GM12878 (cell line): Measurements from ENCODE around the gene ERBB3. TPM values are rescaled to one million over a fixed set of nuclear protein-coding genes. Genes with fewer than 3 reads are reported as not detected.

ENCODE experiments used
- ATAC-seq: fragments of 200-7000 bp; cut with Tn5 transposase; 3 replicates; pipeline ENCODE4 v1.9.1; 2020; ENCODE audit warnings: mild to moderate bottlenecking, moderate library complexity
- BruUV-seq: library from RNA; stranded (reverse); fragments of 400-500 nt; replicated peaks from 2 replicates; lab custom pipeline; 2021; lab: Mats Ljungman, UMichigan
- CTCF ChIA-PET: fragments of 300-600 bp; sonication (Branson Sonifier 250); formaldehyde crosslinking; extraction: SDS; loops from one replicate; lab custom pipeline; 2021; ENCODE audit warnings: inconsistent platforms; lab: Yijun Ruan, JAX
- POLR2A ChIA-PET: fragments of 350-600 bp; formaldehyde crosslinking; extraction: SDS; loops from one replicate; lab custom pipeline; 2021; ENCODE audit warnings: inconsistent platforms; lab: Charles Lee
- RAD21 ChIA-PET: fragments of 300-600 bp; sonication (Branson Sonifier 250); formaldehyde crosslinking; loops from one replicate; lab custom pipeline; 2023; ENCODE audit warnings: antibody characterized with exemption; ENCODE audit not compliant: unreplicated experiment; lab: Charles Lee
- SMC1A ChIA-PET: fragments of 300-600 bp; sonication (Branson Sonifier 250); formaldehyde crosslinking; loops from one replicate; lab custom pipeline; 2023; ENCODE audit not compliant: unreplicated experiment, uncharacterized antibody; lab: Charles Lee
- DNase-seq: peaks from one replicate; pipeline ENCODE4 v3.0.0-alpha.2; 2011; ENCODE audit warnings: low read depth, low spot score
- FAIRE-seq: peaks from 3 replicates; lab custom pipeline; 2011; peaks lifted over from hg19 to GRCh38; lab: Jason Lieb, UNC
- H2AFZ ChIP-seq: 2 replicates; pipeline ENCODE4 v1.6.0; 2011; ENCODE audit warnings: low read depth, low read length, control low read depth; ENCODE audit not compliant: control insufficient read depth
- H3K27ac ChIP-seq: 2 replicates; pipeline ENCODE4 v1.5.1; 2011; ENCODE audit warnings: control low read depth; ENCODE audit not compliant: control insufficient read depth, insufficient read depth
- H3K27me3 ChIP-seq, 2 experiments: replicated peaks in 1 of 2; 2 replicates each; pipeline versions ENCODE4 v1.6.0 to v1.6.1; 2011; ENCODE audit warnings: low read length in 1 of 2; ENCODE audit not compliant: control insufficient read depth in 2 of 2, insufficient read depth in 2 of 2
- H3K36me3 ChIP-seq, 2 experiments: 2 replicates each; pipeline ENCODE4 v1.5.1; 2011; ENCODE audit warnings: low read length in 1 of 2; ENCODE audit not compliant: control insufficient read depth in 2 of 2, insufficient read depth in 2 of 2
- H3K4me1 ChIP-seq: 2 replicates; pipeline ENCODE4 v1.6.1; 2011; ENCODE audit warnings: mild to moderate bottlenecking, low read length, moderate library complexity, mixed read lengths; ENCODE audit not compliant: control insufficient read depth, insufficient read depth
- H3K4me2 ChIP-seq: 2 replicates; pipeline ENCODE4 v1.6.0; 2011; ENCODE audit warnings: control low read depth; ENCODE audit not compliant: control insufficient read depth, insufficient read depth
- H3K4me3 ChIP-seq: fragments of 200-600 bp; sonication (generic); 2 replicates; pipeline ENCODE4 v1.5.1; 2016
- H3K79me2 ChIP-seq: 2 replicates; pipeline ENCODE4 v1.6.0; 2011; ENCODE audit warnings: low read length; ENCODE audit not compliant: control insufficient read depth, insufficient read depth
- H3K9ac ChIP-seq: 2 replicates; pipeline ENCODE4 v1.8.0; 2011; ENCODE audit warnings: low read length, control low read depth, mixed read lengths; ENCODE audit not compliant: control insufficient read depth, insufficient read depth
- H3K9me3 ChIP-seq: replicated peaks from 3 replicates; pipeline ENCODE4 v1.5.1; 2011; ENCODE audit warnings: mild to moderate bottlenecking, low read length; ENCODE audit not compliant: control insufficient read depth, insufficient read depth
- H4K20me1 ChIP-seq: 2 replicates; pipeline ENCODE4 v1.6.0; 2011; ENCODE audit not compliant: control insufficient read depth, insufficient read depth
- BACH1 ChIP-seq: fragments of 450-650 bp; IDR thresholded peaks from 2 replicates; pipeline ENCODE4 v1.6.1; 2017; ENCODE audit warnings: mild to moderate bottlenecking, borderline replicate concordance
- BCLAF1 ChIP-seq: fragments of 450-650 bp; IDR thresholded peaks from 2 replicates; pipeline ENCODE4 v1.6.1; 2017; ENCODE audit warnings: antibody characterized with exemption, mild to moderate bottlenecking, moderate library complexity
- CBFB ChIP-seq: IDR thresholded peaks from 2 replicates; pipeline ENCODE4 v1.6.1; 2016; ENCODE audit warnings: antibody characterized with exemption, low read depth
- CBX5 ChIP-seq: sonication (generic); IDR thresholded peaks from 2 replicates; pipeline ENCODE4 v1.6.1; 2016; ENCODE audit warnings: low read depth, moderate library complexity, mild to moderate bottlenecking, inconsistent platforms
- CHD1 ChIP-seq: IDR thresholded peaks from 2 replicates; pipeline ENCODE4 v1.6.1; 2012; ENCODE audit warnings: low read depth, low read length, improper control_type of control experiment
- E4F1 ChIP-seq: fragments of 450-650 bp; IDR thresholded peaks from 2 replicates; pipeline ENCODE4 v1.6.1; 2018; ENCODE audit warnings: borderline replicate concordance, mild to moderate bottlenecking; ENCODE audit not compliant: partially characterized antibody
- FOXM1 ChIP-seq: IDR thresholded peaks from 2 replicates; pipeline ENCODE4 v1.6.1; 2012; ENCODE audit warnings: low read depth, mild to moderate bottlenecking, inconsistent platforms, low read length, moderate library complexity
- GATAD2B ChIP-seq: fragments of 450-650 bp; conservative IDR thresholded peaks from 2 replicates; pipeline ENCODE4 v1.6.1; 2017; ENCODE audit warnings: low read depth, mild to moderate bottlenecking, moderate library complexity
- HDGF ChIP-seq: fragments of 450-650 bp; IDR thresholded peaks from 2 replicates; pipeline ENCODE4 v1.6.1; 2016; ENCODE audit warnings: antibody characterized with exemption
- IRF4 ChIP-seq: IDR thresholded peaks from 2 replicates; pipeline ENCODE4 v1.6.1; 2011; ENCODE audit warnings: low read depth, low read length
- NFYA ChIP-seq: IDR thresholded peaks from 2 replicates; pipeline ENCODE4 v1.6.1; 2011; ENCODE audit warnings: low read depth, mild to moderate bottlenecking, low read length, improper control_type of control experiment, borderline replicate concordance
- NR2F1 ChIP-seq: fragments of 450-650 bp; conservative IDR thresholded peaks from 2 replicates; pipeline ENCODE4 v1.6.1; 2017; ENCODE audit warnings: mild to moderate bottlenecking
- SIX5 ChIP-seq: IDR thresholded peaks from 2 replicates; pipeline ENCODE4 v1.6.1; 2011; ENCODE audit warnings: mild to moderate bottlenecking, low read depth, low read length, moderate library complexity; ENCODE audit not compliant: severe bottlenecking
- TCF12 ChIP-seq: IDR thresholded peaks from 2 replicates; pipeline ENCODE4 v1.6.1; 2011; ENCODE audit warnings: low read depth, mild to moderate bottlenecking, low read length
- YY1 ChIP-seq: IDR thresholded peaks from 2 replicates; pipeline ENCODE4 v1.6.1; 2011; ENCODE audit warnings: low read depth, mild to moderate bottlenecking, low read length
- ZNF687 ChIP-seq: fragments of 450-650 bp; IDR thresholded peaks from 2 replicates; pipeline ENCODE4 v1.6.1; 2017; ENCODE audit warnings: mild to moderate bottlenecking, moderate library complexity
- WGBS: methylation state at CpG from one replicate; pipeline ENCODE4 v1.1.6; 2016; ENCODE audit warnings: low lambda C conversion rate; ENCODE audit not compliant: insufficient replicate concordance, insufficient coverage; ENCODE audit errors: missing lambda C conversion rate; 5-methylcytosine and 5-hydroxymethylcytosine counted together
- in situ Hi-C: fragments of 300-500 bp; cut with MboI; formaldehyde crosslinking; loops from 9 replicates; pipeline ENCODE4 v1.14.3; 2018; ENCODE audit warnings: mixed read lengths
- intact Hi-C: fragments of 100-400 bp; cut with micrococcal nuclease; formaldehyde crosslinking; loops from one replicate; pipeline ENCODE4 v1.14.2; 2022; ENCODE audit not compliant: unreplicated experiment
- polyA plus RNA-seq, 11 experiments: library from polyadenylated mRNA; depleted of rRNA in 4 of 11; unstranded in 6 of 11; stranded (reverse) in 5 of 11; fragments of >200 nt; fragmentation: Nextera tagmentation in 4 of 11; fragmentation: Illumina TruSeq in 1 of 11; extraction: Ambion mirVana in 4 of 11; extraction: Trizol in 1 of 11; gene quantifications; 1 replicate in 1 of 11; 2 replicates in 10 of 11; pipeline versions ENCODE4 v1.2.1 to v1.2.3, GENCODE V29; 2011 to 2016; ENCODE audit warnings: inconsistent platforms in 2 of 11, missing spikeins in 2 of 11, low read depth in 1 of 11
- total RNA-seq, 4 experiments: library from RNA; depleted of rRNA in 3 of 4; stranded (reverse); fragments of >200 nt in 3 of 4; fragmentation: Illumina TruSeq in 1 of 4; extraction: Trizol in 1 of 4; gene quantifications; 2 replicates each; pipeline versions ENCODE4 v1.2.1 to v1.2.3, GENCODE V29; 2013 to 2021

Gene ERBB3
- total and polyA plus RNA-seq, 10 of the 15 experiments (the other 5 are each of a cell fraction or from before 2014, with no cell fraction given): 0.03 to 0.72 (median 0.04) TPM; not detected in 5

- Histone ChIP-seq H3K36me3 (peaks cover 13 to 16% of the 10 kb centered on the region in 2 experiments), H2AFZ (no peak overlapping the region), H3K9me3 (no peaks in the 10 kb centered on the region), H3K27me3 (no peaks in the 10 kb centered on the region), H3K4me2 (no peak overlapping the region), H4K20me1 (no peaks in the 10 kb centered on the region), H3K4me3 (no peak overlapping the region), H3K9ac (no peak overlapping the region), H3K4me1 (no peaks in the 10 kb centered on the region), H3K27ac (no peak overlapping the region), H3K79me2 (no peaks in the 10 kb centered on the region)
- no peak for TF ChIP-seq TCF12
- no peak for TF ChIP-seq GATAD2B
- TF ChIP-seq YY1: no peak
- TF ChIP-seq NR2F1: no peak
- no peak for TF ChIP-seq CHD1
- no peak for TF ChIP-seq BACH1
- no peak for TF ChIP-seq FOXM1
- no peak for TF ChIP-seq SIX5
- TF ChIP-seq ZNF687: no peak
- no peak for TF ChIP-seq BCLAF1
- TF ChIP-seq IRF4: no peak
- no peak for TF ChIP-seq E4F1
- TF ChIP-seq NFYA: no peak
- TF ChIP-seq HDGF: no peak
- no peak for TF ChIP-seq CBX5
- no peak for TF ChIP-seq CBFB
- FAIRE-seq: no peak
- ChIA-PET POLR2A (interaction anchor here (1.2 to 2.2 kb wide), 3 partner anchors 10 to 23 kb away, joined by 3 to 6 read pairs (median 4); partner anchors contain the start of gene ESYT1), RAD21 (no interaction called here), SMC1A (interaction anchor here (0.8 to 1.2 kb wide), 2 partner anchors 9 to 14 kb away, joined by 3 read pairs; partner anchors contain the start of gene MYL6B), CTCF (interaction anchor here (1.0 to 1.2 kb wide), 4 partner anchors 14 to 115 kb away, joined by 3 to 4 read pairs (median 3); partner anchors contain the start of genes ANKRD52 and ESYT1)
- DNase-seq: no peak
- no TSS peak for BruUV-seq
- intact Hi-C loops (no loop called here), in situ Hi-C loops (no loop called here)
- no peak for ATAC-seq
- WGBS: 50% methylated on average over 4 of the region's 4 CpGs
These were observed 63.3 kb downstream of the ERBB3 start for GRCh38 chr12:56143217-56143616.
